NCI-H524 (cell line): ENCODE data around the gene PEX10.

Source experiments
- DNase-seq, 2 experiments: peaks; one replicate each; lab custom pipeline; 2025; lab: John Stamatoyannopoulos, UW

The PEX10 gene

GRCh38 chr1:2375246-2375922 is 37.0 kb downstream of the PEX10 start:
- DNase-seq, result no peak

DNA sequence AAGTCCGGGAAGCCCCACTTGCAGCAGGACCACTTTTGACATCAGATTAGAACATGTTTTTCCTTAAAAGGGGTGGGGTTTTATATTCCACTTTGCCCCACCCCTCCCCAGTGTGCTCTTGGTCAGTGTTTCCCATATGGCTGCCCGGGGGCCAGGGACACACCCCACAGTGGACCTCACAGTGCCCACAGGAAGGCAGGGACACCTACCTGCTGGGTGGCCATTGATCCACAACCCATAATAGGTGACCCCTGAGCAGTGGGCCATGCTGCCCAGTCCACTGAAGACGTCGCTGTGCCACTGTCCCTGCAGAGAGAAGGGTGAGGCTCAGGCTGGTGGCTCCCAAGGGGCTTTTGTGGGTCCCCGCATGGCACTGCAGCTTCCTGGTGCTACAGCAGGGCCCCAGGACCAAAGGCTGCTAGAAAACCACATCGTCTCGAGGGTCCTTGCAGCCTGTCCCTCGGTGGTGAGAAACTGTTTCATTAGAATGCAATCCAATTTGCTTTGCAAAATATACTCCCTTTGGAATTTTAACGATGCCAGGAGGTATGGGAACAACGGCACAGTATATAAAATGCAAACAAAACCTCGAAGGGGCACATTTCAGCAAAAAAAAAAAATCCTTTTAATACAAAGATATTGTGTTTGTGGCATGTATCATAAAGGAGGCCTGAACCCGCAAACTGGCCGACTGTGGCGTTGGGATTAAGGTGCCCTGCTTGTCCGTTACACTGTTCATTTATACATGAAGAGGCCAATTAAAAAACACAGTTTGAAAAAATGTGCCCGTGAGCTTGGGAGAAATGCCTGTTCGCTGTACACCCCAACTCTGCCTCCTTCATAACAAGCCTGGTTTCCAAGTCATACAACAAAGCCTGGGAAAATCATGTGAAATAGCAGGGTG is 37.9 kb downstream of the PEX10 start:
- DNase-seq, result no peak

DNA sequence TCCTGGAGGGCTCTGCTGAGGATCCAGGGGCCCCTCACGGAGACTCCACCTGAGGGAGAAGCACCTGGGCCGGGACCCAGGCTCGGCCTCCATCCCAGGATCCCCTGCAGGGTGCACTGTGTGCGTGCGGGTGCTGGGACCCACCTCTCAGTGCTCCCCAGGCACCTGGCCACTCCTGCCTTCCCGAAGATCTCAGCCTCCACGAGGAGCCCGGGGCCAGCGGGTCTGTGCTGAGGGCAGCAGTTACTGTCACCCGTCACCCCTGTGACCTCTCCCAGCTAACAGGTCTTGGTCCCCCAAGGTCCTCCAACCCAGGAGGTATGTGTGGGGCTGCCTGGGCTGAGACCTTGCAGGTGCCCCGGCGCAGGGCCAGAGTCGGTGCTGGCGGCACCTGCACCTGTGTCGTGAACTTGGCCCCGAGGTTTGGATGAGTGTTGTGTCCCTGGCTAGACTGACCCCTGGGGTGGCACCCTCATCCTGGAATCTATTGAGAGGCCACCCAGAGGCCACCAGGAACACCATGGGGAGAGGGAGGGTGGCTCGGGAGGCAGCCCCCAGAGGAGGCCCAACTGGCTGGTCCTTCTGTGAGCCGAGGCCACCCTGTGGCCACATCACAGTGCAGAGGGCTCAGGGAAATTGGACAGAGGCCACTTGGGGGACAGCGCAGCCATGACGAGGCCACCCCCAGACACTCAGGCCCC is 38.7 kb downstream of the PEX10 start:
- DNase-seq, result no peak

- no peak for DNase-seq
Observed at GRCh38 chr1:2372551-2373490, 39.5 kb downstream of the PEX10 start.

DNA sequence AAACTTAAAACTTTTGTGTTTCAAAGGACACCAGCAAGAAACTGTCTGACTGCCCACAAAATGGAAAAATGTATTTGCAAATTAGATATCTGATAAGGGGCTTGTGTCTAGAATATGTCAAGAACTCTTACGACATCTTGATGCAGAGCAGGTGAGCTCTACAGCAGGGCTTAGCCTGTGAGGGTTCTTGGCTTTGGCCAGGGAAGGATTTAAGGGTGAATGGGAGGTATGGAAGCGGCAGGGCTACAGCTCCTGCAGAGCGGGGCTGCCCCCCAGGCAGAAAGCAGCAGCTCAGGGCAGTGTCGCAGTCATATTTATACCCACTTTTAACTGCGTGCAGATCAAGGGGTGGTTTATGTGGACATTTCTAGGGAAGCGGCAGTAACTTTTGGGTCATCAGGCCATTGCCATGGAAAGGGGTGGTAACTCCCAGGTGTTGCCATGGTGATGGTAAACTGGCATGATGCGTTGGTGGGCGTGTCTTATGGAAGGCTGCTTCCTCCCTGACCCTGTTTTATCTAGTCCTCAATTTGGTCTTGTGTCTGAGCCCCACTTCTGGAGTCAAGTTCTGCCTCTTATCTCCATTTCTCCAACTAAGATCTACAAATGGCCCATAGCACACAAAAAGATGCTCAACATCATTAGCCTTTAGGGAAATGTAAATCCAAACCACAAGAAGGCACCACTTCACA is 44.2 kb downstream of the PEX10 start:
- DNase-seq, result no peak

DNA sequence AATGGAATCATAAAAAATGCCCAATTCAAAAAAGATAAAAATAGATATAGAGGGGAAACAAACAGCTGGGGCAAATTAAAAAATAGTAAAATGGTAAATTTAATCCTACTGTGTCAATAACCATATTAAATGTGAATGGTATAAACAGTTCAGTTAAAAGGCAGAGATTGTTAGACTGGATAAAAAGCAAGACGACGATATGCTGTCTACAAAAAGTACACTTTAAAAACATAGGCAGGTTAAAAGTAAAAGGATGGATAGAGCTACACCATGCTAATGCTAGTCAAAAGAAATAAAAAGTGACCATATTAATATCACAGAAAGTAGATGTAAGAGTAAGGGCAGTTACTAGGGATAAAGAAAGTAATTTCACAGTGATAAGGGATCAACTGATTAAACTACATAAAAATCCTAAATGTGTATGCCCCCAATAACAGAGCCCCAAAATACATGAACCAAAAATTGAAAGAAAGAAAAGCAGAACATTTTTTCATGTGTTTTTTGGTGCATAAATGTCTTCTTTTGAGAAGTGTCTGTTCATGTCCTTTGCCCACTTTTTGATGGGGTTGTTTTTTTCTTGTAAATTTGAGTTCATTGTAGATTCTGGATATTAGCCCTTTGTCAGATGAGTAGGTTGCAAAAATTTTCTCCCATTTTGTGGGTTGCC is 48.4 kb downstream of the PEX10 start:
- no peak for DNase-seq

- DNase-seq, result no peak
Observed at GRCh38 chr1:2360588-2361364, 51.6 kb downstream of the PEX10 start.

DNA sequence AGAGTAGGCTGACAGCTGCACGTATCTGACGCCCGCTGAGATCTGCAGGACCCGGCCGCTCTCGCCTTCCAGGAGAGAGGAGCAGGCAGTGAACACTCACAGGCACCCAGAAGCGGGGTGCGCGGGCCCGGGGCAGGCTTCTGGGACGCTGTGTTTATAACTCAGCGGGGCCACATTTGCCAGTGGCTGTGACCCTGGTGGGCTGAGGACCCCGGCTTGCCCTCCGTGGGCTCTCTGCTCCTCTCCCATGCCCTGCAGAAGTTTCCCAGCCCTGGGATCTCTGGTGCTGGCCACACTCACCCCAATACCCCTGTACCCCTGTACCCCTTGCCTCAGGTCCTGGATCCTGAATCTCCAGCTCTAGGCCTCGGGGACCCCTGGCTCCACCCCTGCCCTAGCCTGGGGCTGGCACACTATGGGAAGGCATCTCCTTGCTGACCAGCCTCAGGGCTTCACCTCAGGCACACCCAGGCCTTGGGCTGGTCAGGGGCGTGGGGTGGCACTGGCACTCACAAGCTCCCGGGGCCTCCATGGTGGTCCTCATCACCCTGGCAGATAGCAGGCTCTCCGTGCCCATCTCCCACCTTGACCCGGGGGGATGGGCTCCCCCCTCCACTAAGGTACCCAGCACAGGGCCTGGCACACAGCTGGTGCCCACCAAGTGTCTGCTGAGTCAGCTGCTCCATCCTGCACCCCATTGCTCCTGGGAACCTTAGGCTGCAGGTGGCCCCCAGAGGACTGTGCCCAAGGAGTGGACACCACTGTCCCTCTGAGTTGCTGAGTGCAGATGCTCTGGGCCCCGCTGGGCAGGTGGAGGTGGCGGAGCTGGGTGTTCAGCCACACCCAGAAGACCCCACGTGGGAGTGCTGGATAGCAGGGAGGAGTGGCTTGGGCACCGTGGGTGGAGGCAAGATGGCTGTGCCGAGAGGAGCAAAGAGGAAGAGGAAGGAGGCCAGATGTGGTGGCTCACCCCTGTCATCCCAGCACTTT is 53.4 kb downstream of the PEX10 start:
- no peak for DNase-seq

DNA sequence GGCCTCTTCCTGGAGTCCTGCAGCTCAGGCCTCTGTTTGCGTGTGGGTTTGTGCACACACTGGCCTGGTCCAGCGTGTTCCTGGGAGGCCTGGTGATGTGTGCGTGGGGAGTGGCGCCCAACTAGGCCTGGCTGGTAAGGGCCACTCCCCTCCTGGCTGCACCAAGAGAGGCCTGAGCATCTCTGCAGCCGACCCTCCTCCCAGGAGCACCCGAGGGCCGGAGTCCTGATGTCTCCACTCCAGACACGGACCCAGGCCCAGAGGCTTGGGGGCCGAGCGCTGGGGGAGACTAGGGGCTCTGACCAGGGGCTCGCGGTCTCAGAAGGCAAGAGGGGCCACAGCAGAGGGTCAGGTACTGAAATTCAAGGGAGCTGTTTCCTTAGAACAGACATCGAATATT is 54.3 kb downstream of the PEX10 start:
- DNase-seq, result no peak

- DNase-seq, result no peak
Observed at GRCh38 chr1:2356911-2357845, 55.2 kb downstream of the PEX10 start.

- DNase-seq, result no peak
Observed at GRCh38 chr1:2356401-2356800, 56.0 kb downstream of the PEX10 start.

DNA sequence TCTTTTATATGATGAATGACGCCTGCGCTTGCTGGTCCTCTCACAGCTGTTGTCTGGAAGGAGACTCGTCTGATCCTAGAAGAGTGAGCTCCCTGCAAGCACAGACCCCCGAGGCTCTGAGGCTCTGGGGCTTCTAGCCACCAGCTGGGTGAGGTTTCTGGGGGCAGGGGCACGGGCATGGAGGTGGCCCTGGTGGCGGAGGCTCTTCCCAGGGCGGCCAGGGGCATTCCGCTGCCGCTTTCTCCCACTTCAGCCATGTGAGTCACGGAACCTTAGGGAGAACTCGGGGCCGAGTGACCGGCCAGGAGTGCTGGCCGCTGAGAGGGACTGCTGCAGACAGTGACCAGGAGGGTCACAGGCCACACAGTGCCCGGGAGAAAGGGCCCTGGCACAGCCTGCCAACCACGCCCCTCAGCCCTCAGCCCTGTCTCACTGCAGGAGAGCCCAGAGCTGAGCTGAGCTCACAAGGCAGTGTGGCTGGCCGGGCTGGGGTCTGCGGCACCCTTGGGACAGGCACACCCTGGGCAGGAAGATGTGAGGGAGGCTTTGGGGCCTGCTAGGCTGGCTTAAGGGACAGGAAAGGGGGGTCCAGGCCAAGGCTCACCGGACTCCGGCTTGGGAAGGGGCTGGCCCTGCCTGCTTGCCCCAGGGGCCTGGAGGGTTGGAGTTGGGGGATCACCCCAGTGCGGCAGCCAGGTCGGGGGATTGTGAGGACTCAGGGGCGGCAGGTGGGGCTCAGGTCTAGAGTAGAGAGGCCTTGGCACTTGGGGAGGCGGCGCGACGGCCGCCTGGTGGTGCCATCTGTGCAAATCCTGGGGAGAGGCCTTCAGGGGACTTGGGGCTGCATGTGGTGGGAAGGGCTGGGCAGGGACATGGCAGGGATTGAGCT is 56.7 kb downstream of the PEX10 start:
- no peak for DNase-seq

DNA sequence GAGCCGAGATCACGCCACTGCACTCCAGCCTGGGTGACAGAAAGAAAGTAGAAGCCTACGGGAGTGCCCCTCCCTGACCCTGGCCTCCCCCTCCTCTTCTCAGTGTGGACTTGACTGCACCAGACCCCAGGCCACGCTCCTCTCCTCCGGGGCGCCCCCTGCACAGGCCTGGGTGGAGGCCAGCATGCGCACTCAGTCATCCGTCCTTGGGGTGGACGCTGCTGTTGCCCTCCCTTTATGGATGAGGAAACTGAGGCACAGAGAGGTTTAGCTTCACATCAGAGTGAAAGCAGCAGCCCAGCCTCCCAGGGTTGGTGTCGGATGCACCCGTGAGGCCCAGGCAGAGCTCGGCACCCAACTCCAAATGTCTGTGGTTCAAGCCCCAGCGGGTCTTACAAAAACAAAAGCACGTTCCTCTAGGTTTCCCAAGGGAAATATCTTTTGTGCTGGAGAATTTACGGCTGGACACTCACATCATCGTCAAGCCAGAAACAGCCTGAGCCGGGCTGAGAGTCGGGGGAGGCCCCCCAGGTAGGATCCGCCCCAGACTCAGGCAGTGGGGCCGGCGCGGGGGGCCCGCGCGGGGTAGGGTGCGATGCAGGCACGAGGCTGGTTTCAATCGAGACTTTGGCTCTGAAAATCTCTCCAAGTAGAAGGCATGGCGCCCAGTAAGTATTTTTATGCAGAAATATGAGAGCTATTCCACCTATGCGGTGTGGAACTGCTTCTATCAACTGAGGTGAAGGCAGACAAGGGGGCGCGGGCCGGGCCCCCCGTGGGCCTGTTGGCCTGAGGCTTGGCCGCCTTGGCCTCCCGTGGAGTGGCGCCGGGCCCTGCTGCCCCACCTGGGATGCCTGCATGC is 57.6 kb downstream of the PEX10 start:
- no peak for DNase-seq
